ENCODE results near the gene MAP3K14. TPM values are rescaled to one million over a fixed set of nuclear protein-coding genes. Genes with fewer than 3 reads are reported as not detected.
A peak's percentile ranks its signal among the peaks of the same experiment; 100 is the strongest.

Gene MAP3K14
- total RNA-seq, 2 experiments from 2014 or later = 31.6 to 31.9 TPM

GRCh38 chr17:45289301-45290268, 27.2 kb downstream of the MAP3K14 start:
- Mint-ChIP-seq H3K27me3 (no peaks in the 10 kb centered on the region), H3K9me3 (no peaks in the 10 kb centered on the region), H3K36me3 (ENCODE audit: low read depth) (peaks cover 52% of the 10 kb centered on the region), H3K4me1 (ENCODE audit: low read depth) (peaks cover 46% of the 10 kb centered on the region), H3K27ac (peak overlapping the region; percentile 73), H3K4me3 (no peak overlapping the region)
- ATAC-seq (no peak), DNase-seq (no peak)
- CTCF ChIA-PET = interaction anchor here (1.0 to 9.6 kb wide), 4 partner anchors 12 to 96 kb away, joined by 3 to 81 read pairs (median 4); no protein-coding TSS in a partner anchor
- POLR2A ChIA-PET = interaction anchor here (0.6 to 1.5 kb wide), 4 partner anchors 14 to 63 kb away, joined by 3 to 4 read pairs (median 4); no protein-coding TSS in a partner anchor
- intact Hi-C loops (cut with micrococcal nuclease) = no loop called here
- no peak for TF ChIP-seq CTCF (IDR thresholded peaks at IDR 0.05)

- no peaks in the 10 kb centered on the region for H3K27me3 Mint-ChIP-seq
- intact Hi-C loops (cut with micrococcal nuclease) = no loop called here
- H3K4me3 Mint-ChIP-seq = no peak overlapping the region
- H3K27ac Mint-ChIP-seq = no peak overlapping the region
- no peaks in the 10 kb centered on the region for H3K9me3 Mint-ChIP-seq
- POLR2A ChIA-PET = interaction anchor here (0.6 to 1.5 kb wide), 3 partner anchors 22 to 63 kb away, joined by 3 to 4 read pairs (median 4); no protein-coding TSS in a partner anchor
- no peak for DNase-seq
- no peak for ATAC-seq
- peaks cover 45% of the 10 kb centered on the region for H3K4me1 Mint-ChIP-seq (ENCODE audit: low read depth)
- no peak for TF ChIP-seq CTCF (IDR thresholded peaks at IDR 0.05)
- H3K36me3 Mint-ChIP-seq (ENCODE audit: low read depth) = peaks cover 56% of the 10 kb centered on the region
- CTCF ChIA-PET = interaction anchor here (1.0 to 9.6 kb wide), 6 partner anchors 12 to 97 kb away, joined by 3 to 81 read pairs (median 6); no protein-coding TSS in a partner anchor
Measured at GRCh38 chr17:45288825-45289224, 28.0 kb downstream of the MAP3K14 start.

GRCh38 chr17:45287526-45288500, 29.0 kb downstream of the MAP3K14 start:
- ChIA-PET POLR2A (interaction anchor here (0.6 to 1.4 kb wide), 6 partner anchors 24 to 97 kb away, joined by 3 to 4 read pairs (median 3); partner anchors contain the start of gene MAP3K14), CTCF (interaction anchor here (0.7 to 9.6 kb wide), 5 partner anchors 11 to 98 kb away, joined by 3 to 81 read pairs (median 8); no protein-coding TSS in a partner anchor)
- ATAC-seq = no peak
- Mint-ChIP-seq H3K36me3 (ENCODE audit: low read depth) (peaks cover 62% of the 10 kb centered on the region), H3K27me3 (no peaks in the 10 kb centered on the region), H3K9me3 (no peaks in the 10 kb centered on the region), H3K4me1 (ENCODE audit: low read depth) (peaks cover 45% of the 10 kb centered on the region), H3K4me3 (no peak overlapping the region), H3K27ac (peak overlapping the region; percentile 41)
- DNase-seq = no peak
- no peak for TF ChIP-seq CTCF (IDR thresholded peaks at IDR 0.05)
- intact Hi-C loops (cut with micrococcal nuclease) = no loop called here

- Mint-ChIP-seq H3K4me1 (ENCODE audit: low read depth) (peaks cover 35% of the 10 kb centered on the region), H3K27ac (peak overlapping the region; percentile 8), H3K9me3 (no peaks in the 10 kb centered on the region), H3K4me3 (no peak overlapping the region), H3K27me3 (no peaks in the 10 kb centered on the region), H3K36me3 (ENCODE audit: low read depth) (peaks cover 62% of the 10 kb centered on the region)
- intact Hi-C loops (cut with micrococcal nuclease) = no loop called here
- ChIA-PET POLR2A (interaction anchor here (0.9 to 1.7 kb wide), 3 partner anchors 30 to 33 kb away, joined by 3 to 5 read pairs (median 4); partner anchors contain the start of gene MAP3K14), CTCF (interaction anchor here (1.0 to 9.6 kb wide), 6 partner anchors 9 to 99 kb away, joined by 4 to 81 read pairs (median 10); no protein-coding TSS in a partner anchor)
- no peak for ATAC-seq
- DNase-seq = no peak
- no peak for TF ChIP-seq CTCF (IDR thresholded peaks at IDR 0.05)
Measured at GRCh38 chr17:45286286-45286685, 30.5 kb downstream of the MAP3K14 start.
